ENCODE measurements around the gene ICOSLG. TPM values are rescaled to one million over a fixed set of nuclear protein-coding genes. Genes with fewer than 3 reads are reported as not detected.
"Not testable (repeated sequence)": the region's sequence is repeated elsewhere in the genome, so short reads cannot be mapped to it uniquely, and the experiment has no call there.

Gene ICOSLG
- 1.5 TPM for total RNA-seq
- long read RNA-seq, partial matches to known transcripts: 0 of 1 reads
- long read RNA-seq, other reads (novel, unspliced or antisense): 1 of 1 reads

- DNase-seq (ENCODE audit: low spot score); intact Hi-C loops (cut with DNase I): not testable (repeated sequence)
These were observed at the start of gene ICOSLG for GRCh38 chr21:44240842-44241241. TSS of gene ICOSLG (minus strand) at chr21:44240943. CDS start at chr21:44240817, 126 bp downstream.

- intact Hi-C loops (cut with DNase I): no loop called here
- DNase-seq (ENCODE audit: low spot score): no peak
These were observed 48.8 kb upstream of the ICOSLG start for GRCh38 chr21:44289381-44290010.

GRCh38 chr21:44288251-44289110 lies 47.7 kb upstream of the ICOSLG start:
- DNase-seq (ENCODE audit: low spot score): no peak
- intact Hi-C loops (cut with DNase I): no loop called here

- intact Hi-C loops (cut with DNase I): no loop called here
- DNase-seq (ENCODE audit: low spot score): no peak
These were observed 46.2 kb upstream of the ICOSLG start for GRCh38 chr21:44286716-44287632.

GRCh38 chr21:44286086-44286715 lies 45.5 kb upstream of the ICOSLG start:
- intact Hi-C loops (cut with DNase I): no loop called here
- DNase-seq (ENCODE audit: low spot score): no peak

GRCh38 chr21:44285138-44285992 lies 44.6 kb upstream of the ICOSLG start, which contains the start of gene AIRE:
TSS of gene AIRE (plus strand) at chr21:44285876. CDS start at chr21:44286007, 131 bp downstream.
- DNase-seq (ENCODE audit: low spot score): no peak
- intact Hi-C loops (cut with DNase I): no loop called here

- no peak for DNase-seq (ENCODE audit: low spot score)
- intact Hi-C loops (cut with DNase I): no loop called here
These were observed 43.2 kb upstream of the ICOSLG start for GRCh38 chr21:44283948-44284347.

- intact Hi-C loops (cut with DNase I); DNase-seq (ENCODE audit: low spot score): not testable (repeated sequence)
These were observed 42.6 kb upstream of the ICOSLG start for GRCh38 chr21:44283211-44283785.

- DNase-seq (ENCODE audit: low spot score): no peak
- intact Hi-C loops (cut with DNase I): no loop called here
These were observed 41.6 kb upstream of the ICOSLG start for GRCh38 chr21:44282370-44282769.

- intact Hi-C loops (cut with DNase I): no loop called here
- DNase-seq (ENCODE audit: low spot score): no peak
These were observed 41.1 kb upstream of the ICOSLG start for GRCh38 chr21:44281801-44282200.

GRCh38 chr21:44279354-44280260 lies 38.9 kb upstream of the ICOSLG start:
- intact Hi-C loops (cut with DNase I): no loop called here
- DNase-seq (ENCODE audit: low spot score): no peak

GRCh38 chr21:44275041-44275440 lies 34.3 kb upstream of the ICOSLG start:
- no peak for DNase-seq (ENCODE audit: low spot score)
- intact Hi-C loops (cut with DNase I): no loop called here

GRCh38 chr21:44273046-44273445 lies 32.3 kb upstream of the ICOSLG start:
- no peak for DNase-seq (ENCODE audit: low spot score)
- intact Hi-C loops (cut with DNase I): no loop called here

- intact Hi-C loops (cut with DNase I): no loop called here
- DNase-seq (ENCODE audit: low spot score): no peak
These were observed 31.6 kb upstream of the ICOSLG start for GRCh38 chr21:44272284-44272858.

GRCh38 chr21:44271558-44272283 lies 31.0 kb upstream of the ICOSLG start:
- no peak for DNase-seq (ENCODE audit: low spot score)
- intact Hi-C loops (cut with DNase I): no loop called here

GRCh38 chr21:44269090-44269489 lies 28.3 kb upstream of the ICOSLG start:
- intact Hi-C loops (cut with DNase I): no loop called here
- DNase-seq (ENCODE audit: low spot score): no peak

Data from cardiac septum (tissue), 1 donor.